ENCODE data around the gene MAPK10. TPM values are rescaled to one million over a fixed set of nuclear protein-coding genes. Genes with fewer than 3 reads are reported as not detected.

MAPK10 gene
- total RNA-seq = 1 to 10 TPM; 1.7 to 8.6 (median 4.4) TPM

GRCh38 chr4:86359944-86360478 is at the start of gene MAPK10:
Gene MAPK10 (minus strand): TSS chr4:86360053.
- 31 to 39% methylated on average over 12 of the region's 12 CpGs for WGBS, 2 donors

DNA sequence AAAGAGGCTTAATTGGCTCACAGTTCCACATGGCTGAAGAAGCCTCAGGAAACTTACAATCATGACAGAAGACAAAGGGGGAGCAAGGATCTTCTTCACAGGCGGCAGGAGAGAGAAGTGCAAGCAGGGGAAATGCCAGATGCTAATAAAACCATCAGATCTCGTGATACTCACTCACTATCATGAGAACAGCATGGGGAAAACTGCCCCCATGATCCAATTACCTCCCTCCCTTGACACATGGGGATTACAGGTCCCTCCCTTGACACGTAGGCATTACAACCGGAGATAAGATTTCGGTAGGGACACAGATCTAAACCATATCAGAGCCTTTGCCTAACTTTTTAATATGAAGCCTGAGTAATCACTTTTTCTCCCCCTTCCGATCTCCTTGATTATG is 43.7 kb upstream of the MAPK10 start:
- 79 to 82% methylated on average over 6 of the region's 6 CpGs for WGBS, 2 donors
- no peak for TF ChIP-seq POLR2A (IDR thresholded peaks at IDR 0.05)
- TF ChIP-seq, protein P1, sequence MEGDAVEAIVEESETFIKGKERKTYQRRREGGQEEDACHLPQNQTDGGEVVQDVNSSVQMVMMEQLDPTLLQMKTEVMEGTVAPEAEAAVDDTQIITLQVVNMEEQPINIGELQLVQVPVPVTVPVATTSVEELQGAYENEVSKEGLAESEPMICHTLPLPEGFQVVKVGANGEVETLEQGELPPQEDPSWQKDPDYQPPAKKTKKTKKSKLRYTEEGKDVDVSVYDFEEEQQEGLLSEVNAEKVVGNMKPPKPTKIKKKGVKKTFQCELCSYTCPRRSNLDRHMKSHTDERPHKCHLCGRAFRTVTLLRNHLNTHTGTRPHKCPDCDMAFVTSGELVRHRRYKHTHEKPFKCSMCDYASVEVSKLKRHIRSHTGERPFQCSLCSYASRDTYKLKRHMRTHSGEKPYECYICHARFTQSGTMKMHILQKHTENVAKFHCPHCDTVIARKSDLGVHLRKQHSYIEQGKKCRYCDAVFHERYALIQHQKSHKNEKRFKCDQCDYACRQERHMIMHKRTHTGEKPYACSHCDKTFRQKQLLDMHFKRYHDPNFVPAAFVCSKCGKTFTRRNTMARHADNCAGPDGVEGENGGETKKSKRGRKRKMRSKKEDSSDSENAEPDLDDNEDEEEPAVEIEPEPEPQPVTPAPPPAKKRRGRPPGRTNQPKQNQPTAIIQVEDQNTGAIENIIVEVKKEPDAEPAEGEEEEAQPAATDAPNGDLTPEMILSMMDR (IDR thresholded peaks at IDR 0.05) = no peak
- intact Hi-C loops (cut with DNase I) = no loop called here
- no peak overlapping the region for H3K4me3 ChIP-seq
- peaks cover 0 to 6% (median 0%) of the 10 kb centered on the region in 3 donors for H3K9me3 ChIP-seq
- H3K27ac ChIP-seq = no peak overlapping the region
- no peaks in the 10 kb centered on the region for H3K27me3 ChIP-seq
- no peaks in the 10 kb centered on the region for H3K4me1 ChIP-seq
- H3K36me3 ChIP-seq = no peaks in the 10 kb centered on the region
- DNase-seq = no peak

More at GRCh38 chr4:86359944-86360478, at the start of gene MAPK10:
- H3K27ac ChIP-seq = peak within 1 kb of the TSS in 1 of 4 donors; percentile 1
- peak; percentile 29 for DNase-seq
- no peaks in the 10 kb centered on the region for H3K36me3 ChIP-seq
- H3K4me3 ChIP-seq = peak within 1 kb of the TSS in 2 of 4 donors; percentile 12 to 51
- H3K27me3 ChIP-seq = no peaks in the 10 kb centered on the region
- H3K9me3 ChIP-seq = no peaks in the 10 kb centered on the region
- TF ChIP-seq POLR2A (IDR thresholded peaks at IDR 0.05) = no peak
- TF ChIP-seq, protein P1 (IDR thresholded peaks at IDR 0.05) = no peak
- peaks cover 0 to 9% (median 0%) of the 10 kb centered on the region in 3 donors for H3K4me1 ChIP-seq
- intact Hi-C loops (cut with DNase I) = no loop called here

DNA sequence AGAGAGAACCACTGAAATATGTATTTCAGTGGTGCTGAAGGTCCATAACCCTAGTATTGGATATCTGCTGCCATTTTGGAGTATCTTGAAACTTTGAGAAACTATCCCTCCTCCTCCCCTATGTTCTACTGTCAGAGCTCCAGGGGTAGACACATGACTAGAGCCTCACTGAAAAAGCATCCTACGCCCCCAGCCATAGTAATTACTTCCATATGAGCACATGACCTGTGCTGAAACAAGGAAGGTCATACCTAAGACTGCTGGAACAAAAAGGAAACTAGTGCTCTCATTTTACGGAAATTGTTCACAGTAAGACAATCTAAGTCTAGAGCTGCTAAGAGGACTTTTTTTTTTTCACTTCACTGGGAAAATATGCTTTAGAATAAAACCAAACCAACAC is 42.0 kb upstream of the MAPK10 start:
- Histone ChIP-seq H3K27me3 (no peaks in the 10 kb centered on the region), H3K4me1 (no peaks in the 10 kb centered on the region), H3K4me3 (no peak overlapping the region), H3K36me3 (no peaks in the 10 kb centered on the region), H3K9me3 (no peaks in the 10 kb centered on the region), H3K27ac (no peak overlapping the region)
- DNase-seq = no peak
- intact Hi-C loops (cut with DNase I) = no loop called here
- no peak for TF ChIP-seq POLR2A (IDR thresholded peaks at IDR 0.05)
- TF ChIP-seq, protein P1 (IDR thresholded peaks at IDR 0.05) = no peak
- 79 to 89% methylated on average over 1 to 2 of the region's 2 CpGs for WGBS, 2 donors

GRCh38 chr4:86400216-86400615 is 40.4 kb upstream of the MAPK10 start:
- Histone ChIP-seq H3K9me3 (no peaks in the 10 kb centered on the region), H3K4me3 (no peak overlapping the region), H3K27ac (no peak overlapping the region), H3K27me3 (no peaks in the 10 kb centered on the region), H3K4me1 (no peaks in the 10 kb centered on the region), H3K36me3 (no peaks in the 10 kb centered on the region)
- TF ChIP-seq, protein P1 (IDR thresholded peaks at IDR 0.05) = no peak
- TF ChIP-seq POLR2A (IDR thresholded peaks at IDR 0.05) = no peak
- intact Hi-C loops (cut with DNase I) = no loop called here
- WGBS, 2 donors = 64 to 81% methylated on average over 4 of the region's 4 CpGs
- no peak for DNase-seq

- TF ChIP-seq, protein P1 (IDR thresholded peaks at IDR 0.05) = no peak
- TF ChIP-seq POLR2A (IDR thresholded peaks at IDR 0.05) = no peak
- Histone ChIP-seq H3K9me3 (no peaks in the 10 kb centered on the region), H3K4me1 (peaks cover 0 to 4% (median 0%) of the 10 kb centered on the region in 3 donors), H3K4me3 (no peak overlapping the region), H3K36me3 (no peaks in the 10 kb centered on the region), H3K27ac (no peak overlapping the region), H3K27me3 (no peaks in the 10 kb centered on the region)
- intact Hi-C loops (cut with DNase I) = no loop called here
- no peak for DNase-seq
- 97 to 100% methylated on average over 1 of the region's 1 CpG for WGBS, 2 donors
Measured at GRCh38 chr4:86398187-86398586, 38.3 kb upstream of the MAPK10 start.
